ENCODE results near the gene ZCCHC3.

- TF ChIP-seq, protein P1, sequence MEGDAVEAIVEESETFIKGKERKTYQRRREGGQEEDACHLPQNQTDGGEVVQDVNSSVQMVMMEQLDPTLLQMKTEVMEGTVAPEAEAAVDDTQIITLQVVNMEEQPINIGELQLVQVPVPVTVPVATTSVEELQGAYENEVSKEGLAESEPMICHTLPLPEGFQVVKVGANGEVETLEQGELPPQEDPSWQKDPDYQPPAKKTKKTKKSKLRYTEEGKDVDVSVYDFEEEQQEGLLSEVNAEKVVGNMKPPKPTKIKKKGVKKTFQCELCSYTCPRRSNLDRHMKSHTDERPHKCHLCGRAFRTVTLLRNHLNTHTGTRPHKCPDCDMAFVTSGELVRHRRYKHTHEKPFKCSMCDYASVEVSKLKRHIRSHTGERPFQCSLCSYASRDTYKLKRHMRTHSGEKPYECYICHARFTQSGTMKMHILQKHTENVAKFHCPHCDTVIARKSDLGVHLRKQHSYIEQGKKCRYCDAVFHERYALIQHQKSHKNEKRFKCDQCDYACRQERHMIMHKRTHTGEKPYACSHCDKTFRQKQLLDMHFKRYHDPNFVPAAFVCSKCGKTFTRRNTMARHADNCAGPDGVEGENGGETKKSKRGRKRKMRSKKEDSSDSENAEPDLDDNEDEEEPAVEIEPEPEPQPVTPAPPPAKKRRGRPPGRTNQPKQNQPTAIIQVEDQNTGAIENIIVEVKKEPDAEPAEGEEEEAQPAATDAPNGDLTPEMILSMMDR (IDR thresholded peaks at IDR 0.05) = no peak
- TF ChIP-seq POLR2A (IDR thresholded peaks at IDR 0.05) = no peak
Observed at GRCh38 chr20:278607-279571, 18.5 kb upstream of the ZCCHC3 start.

Measured in testis (tissue), 2 donors.